Kidney epithelial cell (primary cell): Measurements from ENCODE around the gene HTR3E. TPM values are rescaled to one million over a fixed set of nuclear protein-coding genes. Genes with fewer than 3 reads are reported as not detected.
A peak's percentile ranks its signal among the peaks of the same experiment; 100 is the strongest.

Experiments
- DNase-seq: peaks from one replicate; pipeline ENCODE4 v3.0.0-alpha.2; 2010; ENCODE audit warnings: low read depth
- H3K27me3 ChIP-seq: 2 replicates; pipeline ENCODE4 v1.6.0; 2011; ENCODE audit warnings: low read length; ENCODE audit not compliant: control insufficient read depth, insufficient read depth
- H3K36me3 ChIP-seq: 2 replicates; pipeline ENCODE4 v1.5.1; 2011; ENCODE audit warnings: low read length; ENCODE audit not compliant: control insufficient read depth, insufficient read depth
- H3K4me3 ChIP-seq: 2 replicates; pipeline ENCODE4 v1.5.1; 2011; ENCODE audit warnings: low read depth, mild to moderate bottlenecking, control low read depth, low read length
- total RNA-seq: library from RNA; depleted of rRNA; stranded (reverse); fragments of >200 nt; gene quantifications from 2 replicates; pipeline ENCODE4 v1.2.3, GENCODE V29; 2015
- TF ChIP-seq, protein P1 (sequence below): IDR thresholded peaks from 2 replicates; pipeline ENCODE4 v1.5.1; 2011; ENCODE audit warnings: mild to moderate bottlenecking, moderate library complexity, low read length, control low read depth, inconsistent platforms; ENCODE audit not compliant: insufficient read depth, poor library complexity, severe bottlenecking

Gene HTR3E
- total RNA-seq, 1 donor from 2014 or later: not detected

- peak within 1 kb of the TSS; percentile 96 for H3K4me3 ChIP-seq
- H3K36me3 ChIP-seq: no peaks in the 10 kb centered on the region
- no peak for DNase-seq
- H3K27me3 ChIP-seq: no peaks in the 10 kb centered on the region
- TF ChIP-seq, protein P1, sequence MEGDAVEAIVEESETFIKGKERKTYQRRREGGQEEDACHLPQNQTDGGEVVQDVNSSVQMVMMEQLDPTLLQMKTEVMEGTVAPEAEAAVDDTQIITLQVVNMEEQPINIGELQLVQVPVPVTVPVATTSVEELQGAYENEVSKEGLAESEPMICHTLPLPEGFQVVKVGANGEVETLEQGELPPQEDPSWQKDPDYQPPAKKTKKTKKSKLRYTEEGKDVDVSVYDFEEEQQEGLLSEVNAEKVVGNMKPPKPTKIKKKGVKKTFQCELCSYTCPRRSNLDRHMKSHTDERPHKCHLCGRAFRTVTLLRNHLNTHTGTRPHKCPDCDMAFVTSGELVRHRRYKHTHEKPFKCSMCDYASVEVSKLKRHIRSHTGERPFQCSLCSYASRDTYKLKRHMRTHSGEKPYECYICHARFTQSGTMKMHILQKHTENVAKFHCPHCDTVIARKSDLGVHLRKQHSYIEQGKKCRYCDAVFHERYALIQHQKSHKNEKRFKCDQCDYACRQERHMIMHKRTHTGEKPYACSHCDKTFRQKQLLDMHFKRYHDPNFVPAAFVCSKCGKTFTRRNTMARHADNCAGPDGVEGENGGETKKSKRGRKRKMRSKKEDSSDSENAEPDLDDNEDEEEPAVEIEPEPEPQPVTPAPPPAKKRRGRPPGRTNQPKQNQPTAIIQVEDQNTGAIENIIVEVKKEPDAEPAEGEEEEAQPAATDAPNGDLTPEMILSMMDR: no peak
Measured at GRCh38 chr3:184154885-184155643, 58.2 kb downstream of the HTR3E start, which contains the start of gene DVL3. DVL3 (plus strand) TSS chr3:184155377; CDS start chr3:184155636, 259 bp downstream.

DNA sequence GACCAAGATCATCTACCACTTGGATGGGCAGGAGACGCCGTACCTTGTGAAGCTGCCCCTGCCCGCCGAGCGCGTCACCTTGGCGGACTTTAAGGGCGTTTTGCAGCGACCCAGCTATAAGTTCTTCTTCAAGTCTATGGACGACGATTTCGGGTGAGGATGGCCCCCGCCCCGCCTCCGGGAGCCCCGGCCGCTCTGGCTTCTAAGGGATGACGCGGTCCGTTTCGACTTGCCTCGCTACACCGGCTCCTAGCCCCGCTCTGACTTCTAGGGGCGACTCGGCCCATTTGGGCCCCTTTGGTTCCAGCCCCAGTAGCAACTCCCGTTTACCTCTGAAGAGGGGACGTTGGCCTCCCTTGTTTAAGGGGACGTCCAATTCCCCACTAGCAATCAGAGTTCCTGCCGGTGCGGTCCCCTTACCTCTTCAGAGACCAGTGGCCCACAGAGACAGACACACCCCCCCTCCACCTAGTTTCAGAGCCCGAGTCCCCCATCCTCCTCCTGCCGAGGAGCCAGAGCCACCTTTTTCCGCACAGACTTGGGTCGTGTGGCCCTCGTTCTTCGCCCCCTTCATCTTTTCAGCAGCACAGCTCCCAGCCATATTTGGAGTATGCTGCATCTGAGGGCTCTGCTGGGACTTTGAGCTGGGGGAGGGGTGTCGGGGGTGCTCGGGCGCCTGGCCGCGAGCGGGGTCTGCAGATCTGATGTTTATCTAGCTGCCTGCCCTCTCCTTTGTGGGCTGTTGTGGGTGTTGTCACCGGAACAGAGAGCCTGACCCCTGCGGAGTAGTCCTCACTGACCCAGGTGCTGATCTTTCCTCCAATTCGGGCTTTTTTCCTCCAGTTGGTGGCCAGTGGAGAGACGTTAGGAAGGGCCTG is 59.0 kb downstream of the HTR3E start:
- TF ChIP-seq, protein P1: no peak
- H3K4me3 ChIP-seq: peak overlapping the region; percentile 96
- H3K27me3 ChIP-seq: no peaks in the 10 kb centered on the region
- no peak for DNase-seq
- H3K36me3 ChIP-seq: no peaks in the 10 kb centered on the region

GRCh38 chr3:184156522-184156955 is 59.7 kb downstream of the HTR3E start:
- H3K36me3 ChIP-seq: no peaks in the 10 kb centered on the region
- peak overlapping the region; percentile 96 for H3K4me3 ChIP-seq
- TF ChIP-seq, protein P1: no peak
- no peak for DNase-seq
- H3K27me3 ChIP-seq: no peaks in the 10 kb centered on the region

Other genes with a start within 250 kb of the HTR3E start
- 38.5 and 45.3 TPM in 2 replicates for gene PARL, start 212.2 kb upstream of the HTR3E start, total RNA-seq
- 9.1 and 14.3 TPM in 2 replicates for gene ABCC5, start 79.2 kb upstream of the HTR3E start, total RNA-seq
- gene HTR3D, start 65.3 kb upstream of the HTR3E start, total RNA-seq: not detected in 2 replicates
- not detected in 2 replicates for gene HTR3C, start 44.0 kb upstream of the HTR3E start, total RNA-seq
- 28.8 and 33.8 TPM in 2 replicates for gene EIF2B5, start 38.3 kb downstream of the HTR3E start, total RNA-seq
- 51.7 and 61.6 TPM in 2 replicates for gene DVL3, start 58.3 kb downstream of the HTR3E start, total RNA-seq
- 282 and 297 TPM in 2 replicates for gene AP2M1, start 77.8 kb downstream of the HTR3E start, total RNA-seq
- 55.7 and 57.9 TPM in 2 replicates for gene ABCF3, start 89.1 kb downstream of the HTR3E start, total RNA-seq
- 0.07 TPM in 1 of 2 replicates, not detected in the other for gene VWA5B2, start 132.5 kb downstream of the HTR3E start, total RNA-seq
- 69.8 and 73.7 TPM in 2 replicates for gene ALG3, start 151.9 kb downstream of the HTR3E start, total RNA-seq
- 6.3 and 8.3 TPM in 2 replicates for gene EEF1AKMT4, start 152.6 kb downstream of the HTR3E start, total RNA-seq
- 0.67 and 1.2 TPM in 2 replicates for gene CAMK2N2, start 164.5 kb downstream of the HTR3E start, total RNA-seq
- not detected in 2 replicates for gene ECE2, start 179.0 kb downstream of the HTR3E start, total RNA-seq
- gene PSMD2, start 202.2 kb downstream of the HTR3E start, total RNA-seq: 903 and 972 TPM in 2 replicates
- 381 and 386 TPM in 2 replicates for gene EIF4G1, start 217.5 kb downstream of the HTR3E start, total RNA-seq
- 14.0 and 14.7 TPM in 2 replicates for gene FAM131A, start 240.5 kb downstream of the HTR3E start, total RNA-seq